ENCODE data around the gene ELMOD3. TPM values are rescaled to one million over a fixed set of nuclear protein-coding genes. Genes with fewer than 3 reads are reported as not detected.

The ELMOD3 gene
- total and polyA plus RNA-seq, 9 of the 15 experiments (the other 6 are each of a cell fraction or from before 2014, with no cell fraction given), result 2.7 to 18.7 (median 11.6) TPM

GRCh38 chr2:85398426-85399182 lies 44.0 kb downstream of the ELMOD3 start:
- no peak for FAIRE-seq

GRCh38 chr2:85399183-85399455 lies 44.5 kb downstream of the ELMOD3 start:
- in situ Hi-C loops (cut with MboI), result no loop called here
- POLR2A ChIA-PET, result interaction anchor here (0.6 to 63.9 kb wide), 3 partner anchors 74 to 146 kb away, joined by 3 to 1576 read pairs (median 4); partner anchors contain the start of gene MAT2A
- CTCF ChIA-PET (ENCODE audit: low intra/inter-chr PET ratio), result no interaction called here
- TF ChIP-seq GATA2 (CRISPR knock-in tag; IDR thresholded peaks at IDR 0.05) (no peak), KHSRP (IDR thresholded peaks at IDR 0.05) (no peak), EGR1 (conservative IDR thresholded peaks at IDR 0.05) (no peak), ZKSCAN1 (IDR thresholded peaks at IDR 0.05; ENCODE audit: low read depth, low read length) (no peak), ZBTB2 (IDR thresholded peaks at IDR 0.05) (no peak), BCLAF1 (IDR thresholded peaks at IDR 0.05; ENCODE audit: borderline replicate concordance in 1 of 2, control insufficient read depth in 1 of 2, low read depth in 2 of 2, low read length in 1 of 2) (no peak), ZNF3 (CRISPR knock-in tag; IDR thresholded peaks at IDR 0.05) (no peak)

More at GRCh38 chr2:85398426-85399182, 44.0 kb downstream of the ELMOD3 start:
- Histone ChIP-seq H3K27ac (ENCODE audit: extremely low read depth, low read depth, low read length) (no peak overlapping the region), H3K4me3 (no peak overlapping the region), H3K79me2 (ENCODE audit: control insufficient read depth, insufficient read depth, low read length) (no peaks in the 10 kb centered on the region), H2AFZ (ENCODE audit: low read depth, low read length) (no peak overlapping the region), H3K4me2 (ENCODE audit: insufficient read depth, low read length) (no peak overlapping the region), H3K36me3 (ENCODE audit: control insufficient read depth, insufficient read depth, low read length) (peaks cover 2% of the 10 kb centered on the region; the same call in 1 of the 3 replicates), H3K9me3 (replicated peaks; ENCODE audit: control insufficient read depth, insufficient read depth, low read depth, low read length) (no peaks in the 10 kb centered on the region; the same call in 1 of the 2 replicates), H3K4me1 (replicated peaks in 1 of 2; ENCODE audit: control insufficient read depth in 2 of 2, insufficient read depth in 2 of 2, low read length in 2 of 2) (peaks cover 0 to 7% of the 10 kb centered on the region in 2 experiments; a peak in 1 of 5 replicates), H3K9me1 (ENCODE audit: control insufficient read depth, insufficient read depth, low read length) (no peaks in the 10 kb centered on the region), H3K9ac (ENCODE audit: insufficient read depth in 1 of 2, low read depth in 2 of 2, low read length in 2 of 2) (peak overlapping the region in 1 of 2 experiments; percentile 61; a peak in 1 of 4 replicates), H4K20me1 (replicated peaks; ENCODE audit: control insufficient read depth, insufficient read depth, low read length) (no peaks in the 10 kb centered on the region), H3K27me3 (ENCODE audit: control insufficient read depth in 2 of 2, insufficient read depth in 2 of 2, low read length in 2 of 2) (no peaks in the 10 kb centered on the region)
- no TSS peak for BruUV-seq (replicated peaks)
- CTCF ChIA-PET (ENCODE audit: low intra/inter-chr PET ratio), result no interaction called here
- in situ Hi-C loops (cut with MboI) (no loop called here), intact Hi-C loops (cut with micrococcal nuclease) (no loop called here)
- POLR2A ChIA-PET, result interaction anchor here (0.6 to 63.9 kb wide), 3 partner anchors 74 to 147 kb away, joined by 3 to 1576 read pairs (median 4); partner anchors contain the start of gene MAT2A
- WGBS (ENCODE audit: insufficient coverage, low coverage, missing lambda C conversion rate), result 64% methylated on average over 8 of the region's 8 CpGs
- peak; percentile 14 for ATAC-seq
- TF ChIP-seq ZNF408 (CRISPR knock-in tag; IDR thresholded peaks at IDR 0.05; ENCODE audit: low read depth) (no peak), POLR2G (IDR thresholded peaks at IDR 0.05; ENCODE audit: low read depth, low read length) (0 out of 2 replicates have a peak, but pooled peaks have one; percentile 23), DNMT1 (IDR thresholded peaks at IDR 0.05) (no peak)
- no peak for DNase-seq (ENCODE audit: extremely low read depth in 1 of 4, low spot score in 3 of 4)

More at GRCh38 chr2:85399183-85399455, 44.5 kb downstream of the ELMOD3 start:
- H3K36me3 ChIP-seq (ENCODE audit: control insufficient read depth, insufficient read depth, low read length), result peaks cover 2% of the 10 kb centered on the region; the same call in 1 of the 3 replicates
- 62% methylated on average over 8 of the region's 8 CpGs for WGBS (ENCODE audit: insufficient coverage, low coverage, missing lambda C conversion rate)
- ATAC-seq, result peak; percentile 15; the same call in 2 of the 3 replicates
- no TSS peak for BruUV-seq (replicated peaks)
- no peak overlapping the region for H2AFZ ChIP-seq (ENCODE audit: low read depth, low read length)
- H3K4me3 ChIP-seq, result no peak overlapping the region
- peaks cover 0 to 7% of the 10 kb centered on the region in 2 experiments; a peak in 1 of 5 replicates for H3K4me1 ChIP-seq (replicated peaks in 1 of 2; ENCODE audit: control insufficient read depth in 2 of 2, insufficient read depth in 2 of 2, low read length in 2 of 2)
- no peaks in the 10 kb centered on the region; the same call in 1 of the 2 replicates for H3K9me3 ChIP-seq (replicated peaks; ENCODE audit: control insufficient read depth, insufficient read depth, low read depth, low read length)
- no peak overlapping the region for H3K4me2 ChIP-seq (ENCODE audit: insufficient read depth, low read length)
- H3K9ac ChIP-seq (ENCODE audit: insufficient read depth in 1 of 2, low read depth in 2 of 2, low read length in 2 of 2), result peak overlapping the region in 1 of 2 experiments; percentile 61; a peak in 1 of 4 replicates
- H3K9me1 ChIP-seq (ENCODE audit: control insufficient read depth, insufficient read depth, low read length), result no peaks in the 10 kb centered on the region
- no peaks in the 10 kb centered on the region for H3K79me2 ChIP-seq (ENCODE audit: control insufficient read depth, insufficient read depth, low read length)
- no peaks in the 10 kb centered on the region for H3K27me3 ChIP-seq (ENCODE audit: control insufficient read depth in 2 of 2, insufficient read depth in 2 of 2, low read length in 2 of 2)
- no peak for DNase-seq (ENCODE audit: extremely low read depth in 1 of 4, low spot score in 3 of 4)
- no peak for FAIRE-seq
- intact Hi-C loops (cut with micrococcal nuclease), result no loop called here
- no peaks in the 10 kb centered on the region for H4K20me1 ChIP-seq (replicated peaks; ENCODE audit: control insufficient read depth, insufficient read depth, low read length)
- H3K27ac ChIP-seq (ENCODE audit: extremely low read depth, low read depth, low read length), result no peak overlapping the region

All from K562 (cell line).